Jurkat, Clone E6-1 (cell line): ENCODE data around the gene MYORG.
"Not testable (repeated sequence)": the region's sequence is repeated elsewhere in the genome, so short reads cannot be mapped to it uniquely, and the experiment has no call there.

ENCODE experiments used
- DNase-seq: peaks from one replicate; pipeline ENCODE4 v3.0.0-alpha.2; 2011; ENCODE audit warnings: low read depth, low spot score
- H3K4me3 ChIP-seq: 2 replicates; pipeline ENCODE4 v1.5.1; 2011; ENCODE audit warnings: mild to moderate bottlenecking, low read length, control low read depth, moderate library complexity

Gene MYORG

DNA sequence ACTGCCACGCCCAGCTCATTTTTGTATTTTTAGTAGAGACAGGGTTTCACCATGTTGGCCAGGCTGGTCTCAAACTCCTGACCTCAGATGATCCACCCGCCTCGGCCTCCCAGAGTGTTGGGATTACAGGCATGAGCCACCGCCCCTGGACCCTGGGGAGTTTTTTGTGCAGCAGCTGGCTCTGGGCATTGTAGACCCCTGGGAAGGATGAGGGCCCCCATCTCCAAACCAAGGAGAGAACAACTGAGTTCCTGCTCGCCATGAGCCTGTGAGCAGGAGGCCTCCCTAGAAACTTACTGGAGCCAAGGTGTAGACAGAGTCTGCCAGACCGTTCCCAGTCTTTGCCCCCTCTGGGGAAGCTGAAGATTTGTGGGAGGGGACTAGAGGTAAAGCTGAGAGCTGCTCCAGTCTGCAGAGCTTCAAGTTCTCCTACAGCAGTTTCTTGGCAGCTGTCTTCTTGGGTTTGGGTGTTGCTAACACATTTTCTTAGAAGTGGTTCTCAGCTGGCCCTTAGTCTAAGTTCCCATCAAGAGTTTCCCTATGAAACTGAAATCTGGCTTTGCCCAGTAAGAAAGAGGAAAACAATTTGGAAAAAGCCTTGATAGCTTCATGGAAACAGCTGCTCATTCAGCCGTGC is 34.9 kb downstream of the MYORG start:
- no peak overlapping the region for H3K4me3 ChIP-seq
- DNase-seq: no peak

- no peak overlapping the region for H3K4me3 ChIP-seq
- no peak for DNase-seq
These were observed 37.9 kb downstream of the MYORG start for GRCh38 chr9:34338665-34339385.

- DNase-seq, H3K4me3 ChIP-seq: not testable (repeated sequence)
These were observed 38.6 kb downstream of the MYORG start for GRCh38 chr9:34338079-34338478.

GRCh38 chr9:34337403-34337802 is 39.3 kb downstream of the MYORG start:
- DNase-seq: no peak
- no peak overlapping the region for H3K4me3 ChIP-seq

DNA sequence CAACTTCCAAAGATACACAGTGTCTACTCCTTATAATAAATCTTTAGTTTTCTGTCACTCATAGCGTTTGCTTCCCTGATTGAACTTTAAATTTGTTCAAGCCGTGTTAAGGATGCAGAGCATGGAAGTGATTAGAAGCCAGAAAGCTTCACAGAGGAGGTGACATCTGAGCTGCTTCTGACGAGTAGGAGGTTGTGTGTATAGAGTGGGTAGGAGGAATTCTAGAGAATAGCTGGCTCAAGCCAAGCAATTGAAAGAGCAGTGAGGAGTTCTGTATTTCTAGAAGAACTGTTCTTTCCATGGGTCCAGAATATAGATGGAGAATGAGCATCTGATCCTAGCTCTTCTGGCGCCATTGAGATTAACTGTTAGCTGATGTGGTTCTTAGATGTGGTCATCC is 41.3 kb downstream of the MYORG start:
- no peak overlapping the region for H3K4me3 ChIP-seq
- no peak for DNase-seq

DNA sequence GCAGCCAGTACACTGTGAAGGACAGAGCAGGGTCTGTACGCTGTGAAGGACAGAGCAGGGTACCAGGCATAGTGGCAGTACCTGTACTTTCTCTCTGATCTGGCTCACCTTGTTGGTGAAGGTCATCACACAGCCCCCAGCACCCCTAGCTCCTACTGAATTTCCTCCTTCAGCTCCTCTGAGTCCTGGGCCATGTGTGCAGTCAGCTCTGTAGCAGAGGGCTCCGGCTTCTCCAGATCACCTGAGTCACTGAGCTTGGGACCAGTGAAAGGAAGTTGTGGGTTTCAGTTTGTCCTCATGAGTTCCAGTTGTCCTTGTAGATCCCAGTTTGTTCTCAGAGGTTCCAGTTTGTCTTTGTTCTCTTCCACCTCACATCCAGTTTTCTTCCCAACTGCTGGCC is 41.8 kb downstream of the MYORG start:
- DNase-seq: no peak
- H3K4me3 ChIP-seq: no peak overlapping the region

DNA sequence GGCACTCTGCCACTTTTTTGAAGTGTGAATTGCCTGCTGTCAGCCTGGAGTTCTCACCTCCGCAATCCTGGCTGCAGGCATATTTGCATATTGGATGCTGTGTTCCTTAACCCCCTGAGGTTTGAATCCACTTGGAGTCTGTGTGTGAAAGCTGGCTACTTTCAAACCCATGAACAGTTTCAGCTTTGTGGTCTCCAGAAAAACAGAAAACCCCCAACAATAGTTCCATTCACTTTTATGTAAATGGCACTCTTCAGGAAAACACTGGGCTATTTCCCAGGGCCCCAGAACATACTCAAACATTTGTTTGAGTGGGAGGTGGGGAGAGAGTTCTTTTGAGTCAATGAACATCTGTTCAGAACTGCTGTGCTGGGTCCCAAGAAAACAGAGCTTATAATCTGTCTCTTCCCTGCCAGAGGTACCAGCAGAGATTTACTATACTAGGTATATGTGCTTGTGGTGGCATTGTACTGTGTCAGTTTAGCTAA is 42.3 kb downstream of the MYORG start:
- H3K4me3 ChIP-seq: no peak overlapping the region
- DNase-seq: no peak

- no peak overlapping the region for H3K4me3 ChIP-seq
These were observed 42.9 kb downstream of the MYORG start for GRCh38 chr9:34333836-34334235.

GRCh38 chr9:34332076-34332964 is 44.4 kb downstream of the MYORG start:
- peak; percentile 37 for DNase-seq
- H3K4me3 ChIP-seq: no peak overlapping the region

More at GRCh38 chr9:34333836-34334235, 42.9 kb downstream of the MYORG start:
- no peak for DNase-seq

DNA sequence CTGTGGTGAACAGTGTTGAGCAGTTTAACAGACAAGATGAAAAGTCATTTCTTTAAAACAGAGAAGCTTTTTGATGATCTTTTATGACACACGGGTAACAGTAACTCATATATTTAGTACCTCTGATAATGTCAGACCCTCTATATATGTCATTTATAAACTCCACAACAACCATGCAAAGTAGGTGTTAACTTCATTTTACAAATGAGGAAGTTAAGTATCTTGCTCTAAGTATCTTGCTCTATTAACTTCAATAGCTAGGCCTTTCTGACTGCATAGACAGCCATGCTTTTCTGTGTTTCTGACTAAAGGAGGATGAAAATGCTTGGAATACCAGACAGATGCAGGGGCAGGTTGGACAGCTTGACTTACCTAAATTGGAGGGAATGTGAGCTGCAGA is 45.5 kb downstream of the MYORG start:
- no peak overlapping the region for H3K4me3 ChIP-seq
- DNase-seq: no peak

- peak within 1 kb of the TSS; percentile 74 for H3K4me3 ChIP-seq
- DNase-seq: peak; percentile 100
These were observed 47.5 kb downstream of the MYORG start, which contains the start of the genes KIF24 and NUDT2 for GRCh38 chr9:34328987-34329832. KIF24 (minus strand) TSS chr9:34329268; CDS start chr9:34311346, 17,922 bp downstream. NUDT2 (plus strand) TSS chr9:34329569; CDS start chr9:34339040, 9,471 bp downstream.

DNA sequence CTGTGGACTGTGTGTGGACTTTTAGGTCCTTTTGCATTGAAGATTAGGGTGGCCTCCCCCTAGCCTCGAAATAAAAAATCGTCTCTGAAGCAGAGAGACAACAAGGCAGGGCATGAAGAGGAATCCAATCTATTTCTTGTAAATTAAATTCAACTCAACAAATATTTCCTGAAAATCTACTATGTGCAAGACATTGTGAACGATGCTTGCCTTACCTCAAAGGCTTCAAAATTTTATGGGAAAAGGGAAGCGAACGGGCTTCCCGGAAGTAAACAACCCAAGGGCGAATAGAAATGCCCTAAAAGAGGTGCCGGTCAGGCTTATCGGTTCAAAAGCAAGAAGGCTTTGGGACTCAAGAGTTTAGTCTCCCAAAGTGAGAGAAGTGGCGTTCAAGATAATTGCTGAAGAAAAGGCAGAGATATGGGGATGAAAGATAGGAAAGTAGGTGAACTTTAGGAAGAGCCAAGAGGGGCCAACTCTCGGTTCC is 48.2 kb downstream of the MYORG start:
- no peak for DNase-seq
- H3K4me3 ChIP-seq: peak overlapping the region; percentile 74

- H3K4me3 ChIP-seq: no peak overlapping the region
- DNase-seq: no peak
These were observed 50.0 kb downstream of the MYORG start for GRCh38 chr9:34326690-34327089.

GRCh38 chr9:34322899-34323591 is 53.7 kb downstream of the MYORG start:
- DNase-seq: no peak
- no peak overlapping the region for H3K4me3 ChIP-seq

- DNase-seq: no peak
- H3K4me3 ChIP-seq: no peak overlapping the region
These were observed 55.2 kb downstream of the MYORG start for GRCh38 chr9:34321451-34321850.

GRCh38 chr9:34318163-34318790 is 58.4 kb downstream of the MYORG start:
- no peak for DNase-seq
- no peak overlapping the region for H3K4me3 ChIP-seq

- DNase-seq: no peak
- H3K4me3 ChIP-seq: no peak overlapping the region
These were observed 59.3 kb downstream of the MYORG start for GRCh38 chr9:34317436-34317835.
